ENCODE results near the gene ACTRT2. TPM values are rescaled to one million over a fixed set of nuclear protein-coding genes. Genes with fewer than 3 reads are reported as not detected.

The ACTRT2 gene
- polyA plus RNA-seq, 1 of the 3 experiments (the other 2 are of a cell fraction), result not detected

DNA sequence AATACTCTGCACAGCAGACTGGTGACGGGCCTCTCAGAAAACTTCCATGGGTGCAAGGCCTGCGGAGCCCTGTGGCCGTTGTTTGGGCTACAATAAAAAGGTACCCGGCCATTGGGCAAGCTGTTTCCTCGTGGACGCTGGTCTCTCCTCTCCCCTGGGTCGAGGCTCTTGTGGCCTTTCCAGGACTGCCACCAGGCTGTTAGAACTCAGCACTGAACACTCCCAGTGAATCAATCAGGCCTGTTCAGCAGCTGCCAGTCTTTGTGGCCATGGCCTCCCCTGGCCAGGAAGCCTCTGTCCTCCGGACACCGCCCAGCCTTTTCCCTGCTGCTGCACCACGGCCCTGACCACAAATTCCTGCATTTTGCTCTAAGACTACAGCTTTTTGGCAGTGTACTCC lies 33.0 kb upstream of the ACTRT2 start:
- H4K20me1 ChIP-seq (ENCODE audit: insufficient read depth), result no peaks in the 10 kb centered on the region
- no peaks in the 10 kb centered on the region for H3K36me3 ChIP-seq (replicated peaks in 1 of 2; ENCODE audit: control insufficient read depth in 1 of 2, insufficient read depth in 2 of 2, low read length in 1 of 2)
- H3K79me2 ChIP-seq (ENCODE audit: insufficient read depth), result no peaks in the 10 kb centered on the region
- no peak overlapping the region for H3K9ac ChIP-seq
- DNase-seq, result no peak
- H3K27me3 ChIP-seq (ENCODE audit: insufficient read depth), result no peaks in the 10 kb centered on the region
- CTCF ChIA-PET, result no interaction called here
- TF ChIP-seq MXI1 (IDR thresholded peaks at IDR 0.05; ENCODE audit: low read depth, low read length), result no peak
- TF ChIP-seq TCF12 (IDR thresholded peaks at IDR 0.05), result no peak
- TF ChIP-seq TEAD4 (IDR thresholded peaks at IDR 0.05; ENCODE audit: borderline replicate concordance, insufficient read depth), result no peak
- TF ChIP-seq, protein P1, sequence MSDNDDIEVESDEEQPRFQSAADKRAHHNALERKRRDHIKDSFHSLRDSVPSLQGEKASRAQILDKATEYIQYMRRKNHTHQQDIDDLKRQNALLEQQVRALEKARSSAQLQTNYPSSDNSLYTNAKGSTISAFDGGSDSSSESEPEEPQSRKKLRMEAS (IDR thresholded peaks at IDR 0.05; ENCODE audit: low read depth), result no peak
- TF ChIP-seq RXRA (IDR thresholded peaks at IDR 0.05; ENCODE audit: borderline replicate concordance, low read depth), result no peak
- TF ChIP-seq, protein P2, sequence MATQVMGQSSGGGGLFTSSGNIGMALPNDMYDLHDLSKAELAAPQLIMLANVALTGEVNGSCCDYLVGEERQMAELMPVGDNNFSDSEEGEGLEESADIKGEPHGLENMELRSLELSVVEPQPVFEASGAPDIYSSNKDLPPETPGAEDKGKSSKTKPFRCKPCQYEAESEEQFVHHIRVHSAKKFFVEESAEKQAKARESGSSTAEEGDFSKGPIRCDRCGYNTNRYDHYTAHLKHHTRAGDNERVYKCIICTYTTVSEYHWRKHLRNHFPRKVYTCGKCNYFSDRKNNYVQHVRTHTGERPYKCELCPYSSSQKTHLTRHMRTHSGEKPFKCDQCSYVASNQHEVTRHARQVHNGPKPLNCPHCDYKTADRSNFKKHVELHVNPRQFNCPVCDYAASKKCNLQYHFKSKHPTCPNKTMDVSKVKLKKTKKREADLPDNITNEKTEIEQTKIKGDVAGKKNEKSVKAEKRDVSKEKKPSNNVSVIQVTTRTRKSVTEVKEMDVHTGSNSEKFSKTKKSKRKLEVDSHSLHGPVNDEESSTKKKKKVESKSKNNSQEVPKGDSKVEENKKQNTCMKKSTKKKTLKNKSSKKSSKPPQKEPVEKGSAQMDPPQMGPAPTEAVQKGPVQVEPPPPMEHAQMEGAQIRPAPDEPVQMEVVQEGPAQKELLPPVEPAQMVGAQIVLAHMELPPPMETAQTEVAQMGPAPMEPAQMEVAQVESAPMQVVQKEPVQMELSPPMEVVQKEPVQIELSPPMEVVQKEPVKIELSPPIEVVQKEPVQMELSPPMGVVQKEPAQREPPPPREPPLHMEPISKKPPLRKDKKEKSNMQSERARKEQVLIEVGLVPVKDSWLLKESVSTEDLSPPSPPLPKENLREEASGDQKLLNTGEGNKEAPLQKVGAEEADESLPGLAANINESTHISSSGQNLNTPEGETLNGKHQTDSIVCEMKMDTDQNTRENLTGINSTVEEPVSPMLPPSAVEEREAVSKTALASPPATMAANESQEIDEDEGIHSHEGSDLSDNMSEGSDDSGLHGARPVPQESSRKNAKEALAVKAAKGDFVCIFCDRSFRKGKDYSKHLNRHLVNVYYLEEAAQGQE (IDR thresholded peaks at IDR 0.05; ENCODE audit: low read depth, low read length), result no peak
- no peak for TF ChIP-seq RAD21 (IDR thresholded peaks at IDR 0.05; ENCODE audit: low read length)
- no peak for TF ChIP-seq SIN3A (IDR thresholded peaks at IDR 0.05; ENCODE audit: borderline replicate concordance, low read depth, low read length)
- TF ChIP-seq, protein P3, sequence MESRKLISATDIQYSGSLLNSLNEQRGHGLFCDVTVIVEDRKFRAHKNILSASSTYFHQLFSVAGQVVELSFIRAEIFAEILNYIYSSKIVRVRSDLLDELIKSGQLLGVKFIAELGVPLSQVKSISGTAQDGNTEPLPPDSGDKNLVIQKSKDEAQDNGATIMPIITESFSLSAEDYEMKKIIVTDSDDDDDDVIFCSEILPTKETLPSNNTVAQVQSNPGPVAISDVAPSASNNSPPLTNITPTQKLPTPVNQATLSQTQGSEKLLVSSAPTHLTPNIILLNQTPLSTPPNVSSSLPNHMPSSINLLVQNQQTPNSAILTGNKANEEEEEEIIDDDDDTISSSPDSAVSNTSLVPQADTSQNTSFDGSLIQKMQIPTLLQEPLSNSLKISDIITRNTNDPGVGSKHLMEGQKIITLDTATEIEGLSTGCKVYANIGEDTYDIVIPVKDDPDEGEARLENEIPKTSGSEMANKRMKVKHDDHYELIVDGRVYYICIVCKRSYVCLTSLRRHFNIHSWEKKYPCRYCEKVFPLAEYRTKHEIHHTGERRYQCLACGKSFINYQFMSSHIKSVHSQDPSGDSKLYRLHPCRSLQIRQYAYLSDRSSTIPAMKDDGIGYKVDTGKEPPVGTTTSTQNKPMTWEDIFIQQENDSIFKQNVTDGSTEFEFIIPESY (IDR thresholded peaks at IDR 0.05; ENCODE audit: borderline replicate concordance, low read depth), result no peak
- no peak for TF ChIP-seq RCOR1 (IDR thresholded peaks at IDR 0.05; ENCODE audit: low read length)
- TF ChIP-seq, protein P4, sequence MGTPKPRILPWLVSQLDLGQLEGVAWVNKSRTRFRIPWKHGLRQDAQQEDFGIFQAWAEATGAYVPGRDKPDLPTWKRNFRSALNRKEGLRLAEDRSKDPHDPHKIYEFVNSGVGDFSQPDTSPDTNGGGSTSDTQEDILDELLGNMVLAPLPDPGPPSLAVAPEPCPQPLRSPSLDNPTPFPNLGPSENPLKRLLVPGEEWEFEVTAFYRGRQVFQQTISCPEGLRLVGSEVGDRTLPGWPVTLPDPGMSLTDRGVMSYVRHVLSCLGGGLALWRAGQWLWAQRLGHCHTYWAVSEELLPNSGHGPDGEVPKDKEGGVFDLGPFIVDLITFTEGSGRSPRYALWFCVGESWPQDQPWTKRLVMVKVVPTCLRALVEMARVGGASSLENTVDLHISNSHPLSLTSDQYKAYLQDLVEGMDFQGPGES (IDR thresholded peaks at IDR 0.05; ENCODE audit: low read depth, low read length), result no peak
- no peak for TF ChIP-seq CHD2 (IDR thresholded peaks at IDR 0.05; ENCODE audit: low read length, partially characterized antibody)
- TF ChIP-seq, protein P5, sequence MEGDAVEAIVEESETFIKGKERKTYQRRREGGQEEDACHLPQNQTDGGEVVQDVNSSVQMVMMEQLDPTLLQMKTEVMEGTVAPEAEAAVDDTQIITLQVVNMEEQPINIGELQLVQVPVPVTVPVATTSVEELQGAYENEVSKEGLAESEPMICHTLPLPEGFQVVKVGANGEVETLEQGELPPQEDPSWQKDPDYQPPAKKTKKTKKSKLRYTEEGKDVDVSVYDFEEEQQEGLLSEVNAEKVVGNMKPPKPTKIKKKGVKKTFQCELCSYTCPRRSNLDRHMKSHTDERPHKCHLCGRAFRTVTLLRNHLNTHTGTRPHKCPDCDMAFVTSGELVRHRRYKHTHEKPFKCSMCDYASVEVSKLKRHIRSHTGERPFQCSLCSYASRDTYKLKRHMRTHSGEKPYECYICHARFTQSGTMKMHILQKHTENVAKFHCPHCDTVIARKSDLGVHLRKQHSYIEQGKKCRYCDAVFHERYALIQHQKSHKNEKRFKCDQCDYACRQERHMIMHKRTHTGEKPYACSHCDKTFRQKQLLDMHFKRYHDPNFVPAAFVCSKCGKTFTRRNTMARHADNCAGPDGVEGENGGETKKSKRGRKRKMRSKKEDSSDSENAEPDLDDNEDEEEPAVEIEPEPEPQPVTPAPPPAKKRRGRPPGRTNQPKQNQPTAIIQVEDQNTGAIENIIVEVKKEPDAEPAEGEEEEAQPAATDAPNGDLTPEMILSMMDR (IDR thresholded peaks at IDR 0.05), result no peak
- no peaks in the 10 kb centered on the region for H3F3A ChIP-seq (replicated peaks; ENCODE audit: insufficient read depth)
- H3K4me2 ChIP-seq, result no peak overlapping the region
- H2AFZ ChIP-seq (ENCODE audit: low read depth), result no peak overlapping the region
- no peaks in the 10 kb centered on the region for H3K9me2 ChIP-seq
- POLR2A ChIA-PET, result no interaction called here
- no peak overlapping the region for H3K27ac ChIP-seq (ENCODE audit: low read depth in 2 of 2, low read length in 1 of 2)
- H3K4me3 ChIP-seq (ENCODE audit: low read depth in 2 of 2, low read length in 1 of 2), result no peak overlapping the region
- H3K9me3 ChIP-seq, result no peaks in the 10 kb centered on the region
- 41% methylated on average over 7 of the region's 10 CpGs for WGBS (ENCODE audit: low lambda C conversion rate)
- H3K4me1 ChIP-seq (ENCODE audit: control insufficient read depth in 1 of 2, insufficient read depth in 2 of 2, low read depth in 1 of 2, low read length in 1 of 2), result no peaks in the 10 kb centered on the region

Data from SK-N-SH (cell line).